Endothelial cell (in vitro differentiated cells): Measurements from ENCODE around the gene CLECL1. TPM values are rescaled to one million over a fixed set of nuclear protein-coding genes. Genes with fewer than 3 reads are reported as not detected.

ENCODE experiments used
- DNase-seq: peaks from one replicate; pipeline ENCODE4 v3.0.0; 2021; ENCODE audit warnings: low spot score
- H3K27ac Mint-ChIP-seq: one replicate; pipeline ENCODE4 v1.8.0; 2021; ENCODE audit warnings: mixed read lengths, inconsistent platforms; ENCODE audit not compliant: unreplicated experiment
- H3K27me3 Mint-ChIP-seq: one replicate; pipeline ENCODE4 v1.8.0; 2021; ENCODE audit warnings: mild to moderate bottlenecking, moderate library complexity, mixed read lengths, inconsistent platforms; ENCODE audit not compliant: unreplicated experiment
- H3K36me3 Mint-ChIP-seq: one replicate; pipeline ENCODE4 v1.8.0; 2021; ENCODE audit warnings: mild to moderate bottlenecking, low read depth, mixed read lengths, inconsistent platforms; ENCODE audit not compliant: unreplicated experiment
- H3K4me1 Mint-ChIP-seq: one replicate; pipeline ENCODE4 v1.8.0; 2021; ENCODE audit warnings: mild to moderate bottlenecking, mixed read lengths, inconsistent platforms; ENCODE audit not compliant: unreplicated experiment
- H3K4me3 Mint-ChIP-seq: one replicate; pipeline ENCODE4 v1.8.0; 2021; ENCODE audit warnings: mild to moderate bottlenecking, mixed read lengths, inconsistent platforms; ENCODE audit not compliant: unreplicated experiment
- H3K9me3 Mint-ChIP-seq: one replicate; pipeline ENCODE4 v1.8.0; 2021; ENCODE audit warnings: mixed read lengths, inconsistent platforms; ENCODE audit not compliant: unreplicated experiment
- CTCF ChIP-seq: fragments of 200-600 bp; sonication (generic); IDR thresholded peaks from one replicate; pipeline ENCODE4 v1.5.0; 2021; ENCODE audit warnings: antibody characterized with exemption; ENCODE audit not compliant: unreplicated experiment
- total RNA-seq: library from RNA; stranded (reverse); fragmentation: NEBNext Ultra II Directional; extraction: Animal tissue kit (Norgen Biotek cat#: 25700); gene quantifications from one replicate; pipeline ENCODE4 v1.2.1, GENCODE V29; 2021; ENCODE audit not compliant: unreplicated experiment

The CLECL1 gene
- total RNA-seq, 1 donor from 2014 or later: not detected

DNA sequence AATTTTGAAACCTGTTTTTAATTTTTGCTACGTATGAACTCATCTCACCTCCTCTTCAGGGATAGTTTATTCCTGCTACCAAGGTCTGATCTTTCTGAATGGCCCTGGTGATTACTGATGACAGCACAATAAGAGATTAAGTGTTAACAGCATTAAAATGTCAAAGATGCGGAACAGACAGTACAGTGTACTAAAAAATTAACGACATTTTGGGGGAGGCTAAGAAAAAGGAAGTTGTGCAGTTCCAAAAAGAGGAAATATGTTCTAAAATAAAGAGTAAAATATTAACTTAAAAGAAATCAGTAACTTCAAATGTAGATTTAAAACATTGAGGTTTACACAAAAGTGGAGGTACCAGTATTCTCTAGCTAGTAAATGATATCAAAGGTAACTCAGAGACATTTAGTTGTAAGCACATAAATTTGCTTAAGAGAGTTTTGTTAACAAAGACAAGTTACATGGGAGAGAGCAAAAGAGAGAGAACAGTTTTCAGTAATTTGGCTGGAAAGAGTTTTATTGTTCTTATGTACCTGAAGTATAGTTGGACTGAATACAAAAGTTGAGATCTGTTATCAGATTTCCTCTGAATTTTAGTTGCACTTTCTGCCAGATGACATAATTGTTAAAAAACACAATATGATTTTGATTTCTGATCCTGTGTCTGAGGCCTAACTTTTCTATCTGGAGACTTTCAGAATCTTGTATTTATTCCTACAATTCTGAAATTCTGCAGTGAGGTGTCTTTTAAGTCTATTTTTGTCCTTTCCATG lies 4.2 kb upstream of the CLECL1 start:
- no peak overlapping the region for H3K4me3 Mint-ChIP-seq

GRCh38 chr12:9735601-9736000 lies 2.7 kb upstream of the CLECL1 start:
- H3K4me1 Mint-ChIP-seq: peaks cover 3% of the 10 kb centered on the region
- H3K9me3 Mint-ChIP-seq: no peaks in the 10 kb centered on the region
- H3K4me3 Mint-ChIP-seq: no peak overlapping the region
- no peak for DNase-seq
- TF ChIP-seq CTCF: no peak
- no peak overlapping the region for H3K27ac Mint-ChIP-seq
- H3K36me3 Mint-ChIP-seq: no peaks in the 10 kb centered on the region
- no peaks in the 10 kb centered on the region for H3K27me3 Mint-ChIP-seq

More for the DNA sequence above, 4.2 kb upstream of the CLECL1 start:
- Mint-ChIP-seq H3K27ac (no peak overlapping the region), H3K9me3 (no peaks in the 10 kb centered on the region), H3K4me1 (peaks cover 3% of the 10 kb centered on the region), H3K36me3 (no peaks in the 10 kb centered on the region), H3K27me3 (no peaks in the 10 kb centered on the region)
- no peak for DNase-seq
- TF ChIP-seq CTCF: no peak

- no peaks in the 10 kb centered on the region for H3K36me3 Mint-ChIP-seq
- DNase-seq: no peak
These were observed 1.1 kb downstream of the CLECL1 start for GRCh38 chr12:9731797-9732196.

DNA sequence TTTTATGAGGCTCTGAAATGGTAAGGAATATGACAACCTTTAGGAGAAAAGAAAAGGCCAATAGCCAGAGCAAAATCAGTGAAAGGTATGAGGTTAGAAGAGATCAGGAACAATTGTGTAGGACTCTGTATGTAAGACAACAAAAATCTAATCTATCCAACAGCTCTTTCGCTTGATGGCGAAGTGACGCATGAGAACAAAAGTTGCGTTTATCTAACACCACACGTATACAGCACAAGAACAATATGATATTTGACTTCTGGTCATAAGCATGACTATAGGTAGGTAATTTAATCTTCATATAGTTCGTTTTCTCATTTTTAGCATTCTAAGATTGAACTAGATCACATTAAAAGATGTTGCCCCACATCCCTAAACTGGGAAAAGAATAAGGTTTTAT lies 1.5 kb downstream of the CLECL1 start:
- no peaks in the 10 kb centered on the region for H3K9me3 Mint-ChIP-seq
- DNase-seq: no peak
- no peak overlapping the region for H3K27ac Mint-ChIP-seq

More at GRCh38 chr12:9731797-9732196, 1.1 kb downstream of the CLECL1 start:
- TF ChIP-seq CTCF: no peak
- H3K27me3 Mint-ChIP-seq: no peaks in the 10 kb centered on the region
- no peak overlapping the region for H3K27ac Mint-ChIP-seq
- no peak overlapping the region for H3K4me3 Mint-ChIP-seq
- H3K9me3 Mint-ChIP-seq: no peaks in the 10 kb centered on the region
- H3K4me1 Mint-ChIP-seq: no peaks in the 10 kb centered on the region

More for the DNA sequence above, 1.5 kb downstream of the CLECL1 start:
- no peak for TF ChIP-seq CTCF
- Mint-ChIP-seq H3K27me3 (no peaks in the 10 kb centered on the region), H3K4me1 (no peaks in the 10 kb centered on the region), H3K36me3 (no peaks in the 10 kb centered on the region), H3K4me3 (no peak overlapping the region)
